SU-DHL-6 (cell line): ENCODE results near the gene PROX2.

Experiments
- H2AFZ ChIP-seq: fragments of 200-600 bp; sonication (generic); 2 replicates; pipeline ENCODE4 v1.6.1; 2014; ENCODE audit warnings: low read depth, mild to moderate bottlenecking, moderate library complexity, mixed read lengths, antibody characterized with exemption, low read length; ENCODE audit not compliant: severe bottlenecking
- H3F3A ChIP-seq: fragments of 200-600 bp; shearing (Covaris generic); 2 replicates; pipeline ENCODE4 v1.6.0; 2016; ENCODE audit warnings: antibody characterized with exemption, mild to moderate bottlenecking; ENCODE audit not compliant: insufficient read depth
- H3K27ac ChIP-seq: fragments of 200-600 bp; sonication (generic); 2 replicates; pipeline ENCODE4 v1.5.1; 2016; ENCODE audit warnings: low read depth, mild to moderate bottlenecking, low read length, moderate library complexity, mixed read lengths
- H3K27me3 ChIP-seq: fragments of 200-600 bp; sonication (generic), shearing (Covaris generic); 2 replicates; pipeline ENCODE4 v1.6.0; 2014; ENCODE audit warnings: mild to moderate bottlenecking, low read length
- H3K36me3 ChIP-seq: fragments of 200-600 bp; sonication (generic); 2 replicates; pipeline ENCODE4 v1.6.1; 2014; ENCODE audit warnings: mild to moderate bottlenecking, low read length, mixed read lengths
- H3K4me2 ChIP-seq: fragments of 300-600, 200-600 bp; shearing (Covaris generic), sonication (generic); 2 replicates; pipeline ENCODE4 v1.6.0; 2014; ENCODE audit warnings: low read length, low read depth, mild to moderate bottlenecking; ENCODE audit not compliant: poor library complexity, severe bottlenecking
- H3K4me3 ChIP-seq: fragments of 200-600 bp; sonication (generic); 2 replicates; pipeline ENCODE4 v1.5.1; 2014; ENCODE audit warnings: antibody characterized with exemption, low read length, mild to moderate bottlenecking, mixed read lengths; ENCODE audit not compliant: insufficient read depth, poor library complexity, severe bottlenecking
- H3K79me2 ChIP-seq: fragments of 200-600 bp; sonication (generic); 2 replicates; pipeline ENCODE4 v1.6.1; 2014; ENCODE audit warnings: mild to moderate bottlenecking, low read length, moderate library complexity; ENCODE audit not compliant: insufficient read depth
- H3K9ac ChIP-seq: fragments of 200-600 bp; sonication (generic); 2 replicates; pipeline ENCODE4 v1.7.0; 2014; ENCODE audit warnings: mild to moderate bottlenecking, low read length
- H3K9me2 ChIP-seq: fragments of 200-600 bp; sonication (generic); replicated peaks from 2 replicates; pipeline ENCODE4 v1.6.1; 2014; ENCODE audit warnings: low read length; ENCODE audit not compliant: insufficient read depth
- H3K9me3 ChIP-seq: fragments of 200-600 bp; sonication (generic); 2 replicates; pipeline ENCODE4 v1.6.1; 2014; ENCODE audit warnings: low read length, mixed read lengths; ENCODE audit not compliant: insufficient read depth
- H4K20me1 ChIP-seq: fragments of 200-600 bp; sonication (generic); 2 replicates; pipeline ENCODE4 v1.6.1; 2014; ENCODE audit warnings: low read depth, mild to moderate bottlenecking, antibody characterized with exemption, low read length, moderate library complexity, mixed read lengths
- EZH2phosphoT487 ChIP-seq: fragments of 200-600 bp; sonication (generic), shearing (Covaris generic); conservative IDR thresholded peaks from 2 replicates; pipeline ENCODE4 v1.6.1; 2018; ENCODE audit warnings: mild to moderate bottlenecking, antibody characterized with exemption, low read length, moderate library complexity, mixed read lengths
- TF ChIP-seq, protein P1 (sequence below): fragments of 200-600 bp; sonication (generic); IDR thresholded peaks from one replicate; pipeline ENCODE4 v1.5.1; 2017; ENCODE audit warnings: antibody characterized with exemption, mild to moderate bottlenecking, low read length, moderate library complexity; ENCODE audit not compliant: insufficient read depth, poor library complexity, severe bottlenecking

PROX2 gene

GRCh38 chr14:74871819-74872218, 4.1 kb downstream of the PROX2 start:
- Histone ChIP-seq H3K27me3 (no peaks in the 10 kb centered on the region), H3F3A (no peaks in the 10 kb centered on the region), H2AFZ (no peak overlapping the region), H3K9me3 (no peaks in the 10 kb centered on the region), H3K4me3 (no peak overlapping the region), H3K9me2 (no peaks in the 10 kb centered on the region), H3K36me3 (no peaks in the 10 kb centered on the region), H3K79me2 (no peaks in the 10 kb centered on the region), H4K20me1 (no peaks in the 10 kb centered on the region), H3K4me2 (no peak overlapping the region), H3K9ac (no peak overlapping the region), H3K27ac (no peak overlapping the region)
- TF ChIP-seq EZH2phosphoT487, result no peak
- TF ChIP-seq, protein P1, sequence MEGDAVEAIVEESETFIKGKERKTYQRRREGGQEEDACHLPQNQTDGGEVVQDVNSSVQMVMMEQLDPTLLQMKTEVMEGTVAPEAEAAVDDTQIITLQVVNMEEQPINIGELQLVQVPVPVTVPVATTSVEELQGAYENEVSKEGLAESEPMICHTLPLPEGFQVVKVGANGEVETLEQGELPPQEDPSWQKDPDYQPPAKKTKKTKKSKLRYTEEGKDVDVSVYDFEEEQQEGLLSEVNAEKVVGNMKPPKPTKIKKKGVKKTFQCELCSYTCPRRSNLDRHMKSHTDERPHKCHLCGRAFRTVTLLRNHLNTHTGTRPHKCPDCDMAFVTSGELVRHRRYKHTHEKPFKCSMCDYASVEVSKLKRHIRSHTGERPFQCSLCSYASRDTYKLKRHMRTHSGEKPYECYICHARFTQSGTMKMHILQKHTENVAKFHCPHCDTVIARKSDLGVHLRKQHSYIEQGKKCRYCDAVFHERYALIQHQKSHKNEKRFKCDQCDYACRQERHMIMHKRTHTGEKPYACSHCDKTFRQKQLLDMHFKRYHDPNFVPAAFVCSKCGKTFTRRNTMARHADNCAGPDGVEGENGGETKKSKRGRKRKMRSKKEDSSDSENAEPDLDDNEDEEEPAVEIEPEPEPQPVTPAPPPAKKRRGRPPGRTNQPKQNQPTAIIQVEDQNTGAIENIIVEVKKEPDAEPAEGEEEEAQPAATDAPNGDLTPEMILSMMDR, result no peak

DNA sequence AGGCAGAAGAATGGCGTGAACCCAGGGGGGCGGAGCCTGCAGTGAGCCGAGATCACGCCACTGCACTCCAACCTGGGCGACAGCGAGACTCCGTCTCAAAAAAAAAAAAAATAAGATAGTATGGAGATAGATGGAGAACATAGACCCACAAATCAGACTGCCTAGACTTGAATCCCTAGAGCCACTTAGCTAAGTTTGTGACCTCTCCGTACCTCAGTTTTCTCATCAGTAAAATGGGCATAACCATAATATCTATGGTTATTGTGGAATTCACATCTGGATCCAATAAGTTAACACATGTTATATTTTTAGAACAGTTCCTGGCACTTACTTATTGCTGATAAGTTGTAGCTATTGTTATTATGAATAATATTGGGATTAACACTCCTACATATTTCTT, 7.2 kb downstream of the PROX2 start:
- TF ChIP-seq, protein P1, result no peak
- TF ChIP-seq EZH2phosphoT487, result no peak

DNA sequence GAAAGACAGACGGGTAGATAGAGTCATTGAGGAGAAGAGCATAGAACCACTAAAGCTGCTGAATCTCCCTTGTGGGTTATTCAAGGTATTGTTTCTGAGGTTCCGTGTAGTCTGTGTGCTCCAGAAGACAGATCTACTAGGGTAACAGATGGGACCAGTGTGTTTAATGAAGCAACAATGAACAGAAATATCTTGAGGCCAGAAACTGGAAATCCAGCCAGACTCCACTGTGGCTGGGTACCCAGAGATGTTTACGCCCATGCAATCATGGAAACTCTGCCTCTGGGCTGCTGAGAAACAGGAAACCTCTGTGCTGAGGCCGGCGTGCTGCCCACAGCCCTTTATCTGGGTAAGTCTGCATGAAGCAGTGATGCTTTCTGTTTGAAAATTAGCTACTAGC, 8.3 kb downstream of the PROX2 start:
- H3K9me2 ChIP-seq, result no peaks in the 10 kb centered on the region
- no peak overlapping the region for H3K9ac ChIP-seq
- no peaks in the 10 kb centered on the region for H3K79me2 ChIP-seq
- H3K4me3 ChIP-seq, result no peak overlapping the region
- no peaks in the 10 kb centered on the region for H3K27me3 ChIP-seq
- no peaks in the 10 kb centered on the region for H4K20me1 ChIP-seq
- no peaks in the 10 kb centered on the region for H3K9me3 ChIP-seq
- H3K4me2 ChIP-seq, result no peak overlapping the region
- no peaks in the 10 kb centered on the region for H3K36me3 ChIP-seq
- no peak overlapping the region for H2AFZ ChIP-seq
- TF ChIP-seq EZH2phosphoT487, result no peak
- TF ChIP-seq, protein P1, result no peak
- no peak overlapping the region for H3K27ac ChIP-seq
- H3F3A ChIP-seq, result no peaks in the 10 kb centered on the region

More for the DNA sequence above, 7.2 kb downstream of the PROX2 start:
- Histone ChIP-seq H3K27me3 (no peaks in the 10 kb centered on the region), H3K4me2 (no peak overlapping the region), H2AFZ (no peak overlapping the region), H4K20me1 (no peaks in the 10 kb centered on the region), H3K4me3 (no peak overlapping the region), H3K9me3 (no peaks in the 10 kb centered on the region), H3F3A (no peaks in the 10 kb centered on the region), H3K36me3 (no peaks in the 10 kb centered on the region), H3K27ac (no peak overlapping the region), H3K9me2 (no peaks in the 10 kb centered on the region), H3K9ac (no peak overlapping the region), H3K79me2 (no peaks in the 10 kb centered on the region)
